Liver (tissue), 3 donors: ENCODE data around the gene ANKRD11.

Experiments
- ATF3 ChIP-seq: IDR thresholded peaks from 2 replicates; pipeline ENCODE4 v1.6.1; 2016; ENCODE audit warnings: antibody characterized with exemption
- CTCF ChIP-seq: fragments of 150-350 bp; IDR thresholded peaks from 2 replicates; pipeline ENCODE4 v1.5.1; 2017; ENCODE audit warnings: improper control_type of control experiment, low read depth, low read length; ENCODE audit not compliant: missing input control
- EGR1 ChIP-seq, 2 donors: IDR thresholded peaks; 2 replicates each; pipeline ENCODE4 v1.6.1; 2016 to 2018; ENCODE audit warnings: antibody characterized with exemption in 2 of 2, low read depth in 2 of 2
- FOXA1 ChIP-seq: IDR thresholded peaks from 2 replicates; pipeline ENCODE4 v1.6.1; 2016; ENCODE audit warnings: antibody characterized with exemption
- JUND ChIP-seq, 2 donors: IDR thresholded peaks; 2 replicates each; pipeline ENCODE4 v1.6.1; 2016; ENCODE audit warnings: antibody characterized with exemption in 2 of 2
- MAX ChIP-seq: IDR thresholded peaks from 2 replicates; pipeline ENCODE4 v1.6.1; 2016; ENCODE audit warnings: antibody characterized with exemption
- RXRA ChIP-seq, 2 donors: IDR thresholded peaks; 2 replicates each; pipeline ENCODE4 v1.6.1; 2017 to 2018; ENCODE audit warnings: antibody characterized with exemption in 2 of 2, mild to moderate bottlenecking in 1 of 2
- SP1 ChIP-seq: IDR thresholded peaks from 2 replicates; pipeline ENCODE4 v1.6.1; 2018; ENCODE audit warnings: antibody characterized with exemption, mild to moderate bottlenecking
- TAF1 ChIP-seq: conservative IDR thresholded peaks from 2 replicates; pipeline ENCODE4 v1.6.1; 2016; ENCODE audit warnings: antibody characterized with exemption, mild to moderate bottlenecking
- YY1 ChIP-seq: IDR thresholded peaks from 2 replicates; pipeline ENCODE4 v1.6.1; 2016; ENCODE audit warnings: antibody characterized with exemption, mild to moderate bottlenecking
- donor health status: healthy.
- donor health status: healthy.

GRCh38 chr16:89230255-89230654 lies 260.1 kb downstream of the ANKRD11 start:
- TF ChIP-seq MAX (no peak), JUND (IDR thresholded peaks at IDR 0.05) (no peak), CTCF (no peak), TAF1 (no peak), YY1 (no peak), SP1 (no peak), ATF3 (no peak), RXRA (IDR thresholded peaks at IDR 0.05) (no peak), EGR1 (IDR thresholded peaks at IDR 0.05; ENCODE audit: low read depth in 2 of 2) (no peak), FOXA1 (no peak)
